HepG2 (cell line): ENCODE data around the gene GADD45A. TPM values are rescaled to one million over a fixed set of nuclear protein-coding genes. Genes with fewer than 3 reads are reported as not detected.

Experiments used
- BHLHE40 ChIP-seq: IDR thresholded peaks from 2 replicates; pipeline ENCODE4 v1.6.1; 2011; ENCODE audit warnings: low read length, improper control_type of control experiment
- BORCS8-MEF2B ChIP-seq: sonication (generic); formaldehyde crosslinking; IDR thresholded peaks from 2 replicates; pipeline ENCODE4 v1.8.0; 2022; ENCODE audit warnings: mild to moderate bottlenecking, missing genetic modification reagents
- CREB1 ChIP-seq, 2 experiments: fragments of 450-650 bp in 1 of 2; IDR thresholded peaks; 2 replicates each; pipeline ENCODE4 v1.6.1; 2016 to 2017; ENCODE audit warnings: control low read depth in 1 of 2, mild to moderate bottlenecking in 1 of 2, missing compliant biosample characterization in 1 of 2, missing genetic modification characterization in 1 of 2
- FOSL2 ChIP-seq: sonication (generic); formaldehyde crosslinking; IDR thresholded peaks from 2 replicates; pipeline ENCODE4 v1.4.0; 2020; ENCODE audit warnings: missing genetic modification reagents
- HNRNPK ChIP-seq: fragments of 200-400 bp; formaldehyde crosslinking; IDR thresholded peaks from 2 replicates; pipeline ENCODE4 v1.6.1; 2018; ENCODE audit warnings: low read length, low read depth, moderate library complexity, mild to moderate bottlenecking; ENCODE audit not compliant: poor library complexity, severe bottlenecking
- MAFK ChIP-seq, 2 experiments: IDR thresholded peaks in 1 of 2; conservative IDR thresholded peaks in 1 of 2; 2 replicates each; pipeline ENCODE4 v1.6.1; 2011; ENCODE audit warnings: improper control_type of control experiment in 2 of 2, low read length in 2 of 2
- NFKBIZ ChIP-seq: IDR thresholded peaks from 2 replicates; pipeline ENCODE4 v1.6.1; 2018; ENCODE audit warnings: missing genetic modification reagents, missing compliant biosample characterization
- NFYC ChIP-seq: IDR thresholded peaks from 2 replicates; pipeline ENCODE4 v1.6.1; 2016; ENCODE audit warnings: missing genetic modification reagents, missing compliant biosample characterization
- PHF5A ChIP-seq: IDR thresholded peaks from one replicate; pipeline ENCODE4 v1.6.1; 2018; ENCODE audit warnings: low read depth, missing genetic modification reagents; ENCODE audit not compliant: unreplicated experiment
- RELA ChIP-seq: sonication (generic); formaldehyde crosslinking; IDR thresholded peaks from 2 replicates; pipeline ENCODE4 v1.4.0; 2020; ENCODE audit warnings: missing genetic modification reagents
- RFXAP ChIP-seq: sonication (generic); formaldehyde crosslinking; IDR thresholded peaks from 2 replicates; pipeline ENCODE4 v1.4.0; 2020; ENCODE audit warnings: missing genetic modification reagents, borderline replicate concordance
- SIN3A ChIP-seq: IDR thresholded peaks from 2 replicates; pipeline ENCODE4 v1.6.1; 2011; ENCODE audit warnings: low read depth, mild to moderate bottlenecking, control low read depth, low read length, borderline replicate concordance
- SOX13 ChIP-seq, 3 experiments: fragments of 450-650 bp in 1 of 3; sonication (generic) in 1 of 3; formaldehyde crosslinking in 1 of 3; IDR thresholded peaks in 2 of 3; conservative IDR thresholded peaks in 1 of 3; 2 replicates each; pipeline versions ENCODE4 v1.5.0 to v1.6.1; 2016 to 2020; ENCODE audit warnings: antibody characterized with exemption in 1 of 3, mild to moderate bottlenecking in 1 of 3, missing compliant biosample characterization in 1 of 3, missing genetic modification reagents in 1 of 3, moderate library complexity in 1 of 3
- SSRP1 ChIP-seq: IDR thresholded peaks from 2 replicates; pipeline ENCODE4 v1.6.1; 2016; ENCODE audit warnings: control low read depth
- TAF1 ChIP-seq: sonication (generic); formaldehyde crosslinking; IDR thresholded peaks from 2 replicates; pipeline ENCODE4 v1.4.0; 2020; ENCODE audit warnings: missing genetic modification reagents
- ZFP90 ChIP-seq: sonication (generic); formaldehyde crosslinking; IDR thresholded peaks from 2 replicates; pipeline ENCODE4 v1.8.0; 2022; ENCODE audit warnings: missing genetic modification reagents, mild to moderate bottlenecking, inconsistent platforms, borderline replicate concordance
- ZFX ChIP-seq: sonication (generic); formaldehyde crosslinking; IDR thresholded peaks from 2 replicates; pipeline ENCODE4 v1.4.0; 2020; ENCODE audit warnings: mild to moderate bottlenecking, low read depth, missing genetic modification reagents, moderate library complexity
- ZNF253 ChIP-seq: sonication (generic); formaldehyde crosslinking; IDR thresholded peaks from 2 replicates; pipeline ENCODE4 v1.8.0; 2022; ENCODE audit warnings: mild to moderate bottlenecking, missing genetic modification reagents, borderline replicate concordance
- ZNF468 ChIP-seq: sonication (generic); formaldehyde crosslinking; IDR thresholded peaks from 2 replicates; pipeline ENCODE4 v1.8.0; 2022; ENCODE audit warnings: mild to moderate bottlenecking, moderate library complexity, missing genetic modification reagents
- ZNF816 ChIP-seq: sonication (generic); formaldehyde crosslinking; IDR thresholded peaks from 2 replicates; pipeline ENCODE4 v1.8.0; 2022; ENCODE audit warnings: missing genetic modification reagents, mild to moderate bottlenecking, borderline replicate concordance
- polyA plus RNA-seq, 8 experiments: library from polyadenylated mRNA; depleted of rRNA in 3 of 8; stranded (reverse) in 7 of 8; unstranded in 1 of 8; fragments of >200 nt; fragmentation: Illumina TruSeq in 4 of 8; extraction: Trizol in 4 of 8; gene quantifications; 2 replicates each; pipeline versions ENCODE4 v1.2.1 to v1.2.3, GENCODE V29; 2011 to 2016; ENCODE audit warnings: low read depth in 4 of 8, missing spikeins in 1 of 8, mixed read lengths in 1 of 8; ENCODE audit not compliant: insufficient read depth in 1 of 8
- total RNA-seq, 5 experiments: library from RNA; depleted of rRNA; stranded (reverse); fragments of >200 nt; fragmentation: Illumina TruSeq; extraction: Trizol; gene quantifications; 2 replicates each; pipeline ENCODE4 v1.2.3, GENCODE V29; 2016; ENCODE audit warnings: low read depth in 1 of 5
- TF ChIP-seq, protein P1 (sequence below): sonication (generic); formaldehyde crosslinking; conservative IDR thresholded peaks from 2 replicates; pipeline ENCODE4 v1.4.0; 2020; ENCODE audit warnings: missing genetic modification reagents
- TF ChIP-seq, protein P2 (sequence below): sonication (generic); formaldehyde crosslinking; conservative IDR thresholded peaks from 2 replicates; pipeline ENCODE4 v1.4.0; 2020; ENCODE audit warnings: missing genetic modification reagents
- TF ChIP-seq, protein P3 (sequence below): IDR thresholded peaks from 2 replicates; pipeline ENCODE4 v1.6.1; 2012; ENCODE audit warnings: low read length, improper control_type of control experiment
- TF ChIP-seq, protein P4 (sequence below): IDR thresholded peaks from 2 replicates; pipeline ENCODE4 v1.6.1; 2016

The GADD45A gene
- total and polyA plus RNA-seq, 2 of the 13 experiments (the other 11 are each of a cell fraction or from before 2014, with no cell fraction given) = 33.2 to 46.2 TPM

- TF ChIP-seq FOSL2 (CRISPR knock-in tag) = peak; percentile 26; the same call in 1 of the 2 replicates
- TF ChIP-seq ZNF253 (CRISPR knock-in tag) = no peak
- TF ChIP-seq BORCS8-MEF2B (CRISPR knock-in tag) = no peak
- TF ChIP-seq, protein P1, sequence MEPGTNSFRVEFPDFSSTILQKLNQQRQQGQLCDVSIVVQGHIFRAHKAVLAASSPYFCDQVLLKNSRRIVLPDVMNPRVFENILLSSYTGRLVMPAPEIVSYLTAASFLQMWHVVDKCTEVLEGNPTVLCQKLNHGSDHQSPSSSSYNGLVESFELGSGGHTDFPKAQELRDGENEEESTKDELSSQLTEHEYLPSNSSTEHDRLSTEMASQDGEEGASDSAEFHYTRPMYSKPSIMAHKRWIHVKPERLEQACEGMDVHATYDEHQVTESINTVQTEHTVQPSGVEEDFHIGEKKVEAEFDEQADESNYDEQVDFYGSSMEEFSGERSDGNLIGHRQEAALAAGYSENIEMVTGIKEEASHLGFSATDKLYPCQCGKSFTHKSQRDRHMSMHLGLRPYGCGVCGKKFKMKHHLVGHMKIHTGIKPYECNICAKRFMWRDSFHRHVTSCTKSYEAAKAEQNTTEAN (CRISPR knock-in tag) = no peak
- TF ChIP-seq TAF1 (CRISPR knock-in tag) = no peak
- no peak for TF ChIP-seq SIN3A
- no peak for TF ChIP-seq NFYC (CRISPR knock-in tag)
- TF ChIP-seq HNRNPK = no peak
- no peak for TF ChIP-seq ZNF816
- TF ChIP-seq, protein P2, sequence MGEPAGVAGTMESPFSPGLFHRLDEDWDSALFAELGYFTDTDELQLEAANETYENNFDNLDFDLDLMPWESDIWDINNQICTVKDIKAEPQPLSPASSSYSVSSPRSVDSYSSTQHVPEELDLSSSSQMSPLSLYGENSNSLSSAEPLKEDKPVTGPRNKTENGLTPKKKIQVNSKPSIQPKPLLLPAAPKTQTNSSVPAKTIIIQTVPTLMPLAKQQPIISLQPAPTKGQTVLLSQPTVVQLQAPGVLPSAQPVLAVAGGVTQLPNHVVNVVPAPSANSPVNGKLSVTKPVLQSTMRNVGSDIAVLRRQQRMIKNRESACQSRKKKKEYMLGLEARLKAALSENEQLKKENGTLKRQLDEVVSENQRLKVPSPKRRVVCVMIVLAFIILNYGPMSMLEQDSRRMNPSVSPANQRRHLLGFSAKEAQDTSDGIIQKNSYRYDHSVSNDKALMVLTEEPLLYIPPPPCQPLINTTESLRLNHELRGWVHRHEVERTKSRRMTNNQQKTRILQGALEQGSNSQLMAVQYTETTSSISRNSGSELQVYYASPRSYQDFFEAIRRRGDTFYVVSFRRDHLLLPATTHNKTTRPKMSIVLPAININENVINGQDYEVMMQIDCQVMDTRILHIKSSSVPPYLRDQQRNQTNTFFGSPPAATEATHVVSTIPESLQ (CRISPR knock-in tag) = no peak
- TF ChIP-seq SOX13 (IDR thresholded peaks at IDR 0.05) = no peak
- peak in 1 of 2 experiments; percentile 25; a peak in 1 of 4 replicates for TF ChIP-seq SOX13 (CRISPR knock-in tag; conservative IDR thresholded peaks at IDR 0.05 in 1 of 2, IDR thresholded peaks at IDR 0.05 in 1 of 2)
- no peak for TF ChIP-seq MAFK (conservative IDR thresholded peaks at IDR 0.05 in 1 of 2, IDR thresholded peaks at IDR 0.05 in 1 of 2; ENCODE audit: low read length in 2 of 2)
- no peak for TF ChIP-seq SSRP1 (CRISPR knock-in tag)
- TF ChIP-seq, protein P3, sequence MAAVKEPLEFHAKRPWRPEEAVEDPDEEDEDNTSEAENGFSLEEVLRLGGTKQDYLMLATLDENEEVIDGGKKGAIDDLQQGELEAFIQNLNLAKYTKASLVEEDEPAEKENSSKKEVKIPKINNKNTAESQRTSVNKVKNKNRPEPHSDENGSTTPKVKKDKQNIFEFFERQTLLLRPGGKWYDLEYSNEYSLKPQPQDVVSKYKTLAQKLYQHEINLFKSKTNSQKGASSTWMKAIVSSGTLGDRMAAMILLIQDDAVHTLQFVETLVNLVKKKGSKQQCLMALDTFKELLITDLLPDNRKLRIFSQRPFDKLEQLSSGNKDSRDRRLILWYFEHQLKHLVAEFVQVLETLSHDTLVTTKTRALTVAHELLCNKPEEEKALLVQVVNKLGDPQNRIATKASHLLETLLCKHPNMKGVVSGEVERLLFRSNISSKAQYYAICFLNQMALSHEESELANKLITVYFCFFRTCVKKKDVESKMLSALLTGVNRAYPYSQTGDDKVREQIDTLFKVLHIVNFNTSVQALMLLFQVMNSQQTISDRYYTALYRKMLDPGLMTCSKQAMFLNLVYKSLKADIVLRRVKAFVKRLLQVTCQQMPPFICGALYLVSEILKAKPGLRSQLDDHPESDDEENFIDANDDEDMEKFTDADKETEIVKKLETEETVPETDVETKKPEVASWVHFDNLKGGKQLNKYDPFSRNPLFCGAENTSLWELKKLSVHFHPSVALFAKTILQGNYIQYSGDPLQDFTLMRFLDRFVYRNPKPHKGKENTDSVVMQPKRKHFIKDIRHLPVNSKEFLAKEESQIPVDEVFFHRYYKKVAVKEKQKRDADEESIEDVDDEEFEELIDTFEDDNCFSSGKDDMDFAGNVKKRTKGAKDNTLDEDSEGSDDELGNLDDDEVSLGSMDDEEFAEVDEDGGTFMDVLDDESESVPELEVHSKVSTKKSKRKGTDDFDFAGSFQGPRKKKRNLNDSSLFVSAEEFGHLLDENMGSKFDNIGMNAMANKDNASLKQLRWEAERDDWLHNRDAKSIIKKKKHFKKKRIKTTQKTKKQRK = no peak
- TF ChIP-seq, protein P4, sequence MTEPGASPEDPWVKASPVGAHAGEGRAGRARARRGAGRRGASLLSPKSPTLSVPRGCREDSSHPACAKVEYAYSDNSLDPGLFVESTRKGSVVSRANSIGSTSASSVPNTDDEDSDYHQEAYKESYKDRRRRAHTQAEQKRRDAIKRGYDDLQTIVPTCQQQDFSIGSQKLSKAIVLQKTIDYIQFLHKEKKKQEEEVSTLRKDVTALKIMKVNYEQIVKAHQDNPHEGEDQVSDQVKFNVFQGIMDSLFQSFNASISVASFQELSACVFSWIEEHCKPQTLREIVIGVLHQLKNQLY (CRISPR knock-in tag) = no peak
- no peak for TF ChIP-seq RELA (CRISPR knock-in tag)
- no peak for TF ChIP-seq PHF5A (CRISPR knock-in tag)
- TF ChIP-seq ZFP90 (CRISPR knock-in tag) = no peak
- no peak for TF ChIP-seq CREB1 (IDR thresholded peaks at IDR 0.05)
- TF ChIP-seq CREB1 (CRISPR knock-in tag; IDR thresholded peaks at IDR 0.05) = peak; percentile 16; the same call in 1 of the 2 replicates
- no peak for TF ChIP-seq ZFX (CRISPR knock-in tag)
- TF ChIP-seq NFKBIZ (CRISPR knock-in tag) = no peak
- TF ChIP-seq RFXAP = no peak
- TF ChIP-seq ZNF468 (CRISPR knock-in tag) = no peak
- TF ChIP-seq BHLHE40 = no peak
Measured at GRCh38 chr1:67682659-67683197, 2.3 kb upstream of the GADD45A start (continued).
